Endothelial cell of umbilical vein (primary cell): ENCODE measurements around the gene TRIM23. TPM values are rescaled to one million over a fixed set of nuclear protein-coding genes. Genes with fewer than 3 reads are reported as not detected.

Source experiments
- BruUV-seq: library from RNA; stranded (reverse); fragments of 400-500 nt; replicated peaks from 2 replicates; lab custom pipeline; 2021; lab: Mats Ljungman, UMichigan
- CTCF ChIA-PET: fragments of 300-600, 350-600 bp; sonication (Branson Sonifier 250); formaldehyde crosslinking; loops from one replicate; lab custom pipeline; 2021; ENCODE audit warnings: antibody characterized with exemption, inconsistent platforms; lab: Charles Lee
- POLR2A ChIA-PET: fragments of 300-600, 350-600 bp; sonication (Branson Sonifier 250); formaldehyde crosslinking; loops from one replicate; lab custom pipeline; 2021; ENCODE audit warnings: antibody characterized with exemption, inconsistent platforms; lab: Charles Lee
- DNase-seq: peaks from one replicate; pipeline ENCODE4 v3.0.0-alpha.2; 2011; ENCODE audit warnings: low read depth, low spot score
- FAIRE-seq: peaks from 2 replicates; lab custom pipeline; 2011; peaks lifted over from hg19 to GRCh38; lab: Jason Lieb, UNC
- H2AFZ ChIP-seq: 2 replicates; pipeline ENCODE4 v1.6.0; 2012; ENCODE audit warnings: low read depth, low read length, control low read depth, inconsistent platforms
- H3K27ac ChIP-seq: 2 replicates; pipeline ENCODE4 v1.5.1; 2011; ENCODE audit warnings: low read depth, mild to moderate bottlenecking, control low read depth, low read length, moderate library complexity; ENCODE audit not compliant: insufficient read depth
- H3K27me3 ChIP-seq, 2 experiments: 2 replicates each; pipeline versions ENCODE4 v1.6.0 to v1.6.1; 2011; ENCODE audit warnings: low read length in 2 of 2, mixed read lengths in 1 of 2; ENCODE audit not compliant: control insufficient read depth in 2 of 2, insufficient read depth in 2 of 2
- H3K36me3 ChIP-seq, 2 experiments: 2 replicates in 1 of 2; 3 replicates in 1 of 2; pipeline ENCODE4 v1.5.1; 2011; ENCODE audit warnings: low read length in 2 of 2, mild to moderate bottlenecking in 1 of 2, moderate library complexity in 1 of 2; ENCODE audit not compliant: control insufficient read depth in 2 of 2, insufficient read depth in 2 of 2; ENCODE audit errors: extremely low read depth in 1 of 2
- H3K4me1 ChIP-seq: 3 replicates; pipeline ENCODE4 v1.5.1; 2011; ENCODE audit warnings: mild to moderate bottlenecking, low read length; ENCODE audit not compliant: control insufficient read depth, insufficient read depth; ENCODE audit errors: extremely low read depth
- H3K4me2 ChIP-seq: 2 replicates; pipeline ENCODE4 v1.6.1; 2011; ENCODE audit warnings: low read length, control low read depth, mixed read lengths; ENCODE audit not compliant: insufficient read depth
- H3K4me3 ChIP-seq, 3 experiments: fragments of 200-600 bp in 1 of 3; sonication (generic), shearing (Covaris generic) in 1 of 3; replicated peaks in 1 of 3; 2 replicates each; pipeline ENCODE4 v1.5.1; 2011 to 2016; ENCODE audit warnings: control low read depth in 3 of 3, low read length in 3 of 3, mild to moderate bottlenecking in 2 of 3, inconsistent platforms in 1 of 3, low read depth in 1 of 3, moderate library complexity in 1 of 3; ENCODE audit not compliant: insufficient read depth in 1 of 3
- H3K79me2 ChIP-seq: 2 replicates; pipeline ENCODE4 v1.6.0; 2012; ENCODE audit warnings: low read length, inconsistent platforms; ENCODE audit not compliant: control insufficient read depth, insufficient read depth
- H3K9ac ChIP-seq: replicated peaks from 2 replicates; pipeline ENCODE3; 2011; ENCODE audit warnings: low read length, control low read depth; ENCODE audit not compliant: insufficient read depth; ENCODE audit errors: extremely low read depth
- H3K9me1 ChIP-seq: replicated peaks from 3 replicates; pipeline ENCODE4 v1.6.0; 2011; ENCODE audit warnings: mild to moderate bottlenecking, low read length; ENCODE audit not compliant: control insufficient read depth, insufficient read depth; ENCODE audit errors: extremely low read depth
- H3K9me3 ChIP-seq: replicated peaks from 2 replicates; pipeline ENCODE4 v1.5.1; 2012; ENCODE audit warnings: low read length, inconsistent platforms; ENCODE audit not compliant: control insufficient read depth, insufficient read depth
- H4K20me1 ChIP-seq: replicated peaks from 2 replicates; pipeline ENCODE3; 2011; ENCODE audit warnings: mild to moderate bottlenecking, low read length; ENCODE audit not compliant: control insufficient read depth, insufficient read depth; ENCODE audit errors: extremely low read depth
- EZH2 ChIP-seq: IDR thresholded peaks from 2 replicates; pipeline ENCODE4 v1.6.1; 2012; ENCODE audit warnings: borderline replicate concordance, low read depth, mild to moderate bottlenecking, moderate library complexity, low read length, inconsistent platforms; ENCODE audit not compliant: severe bottlenecking
- FOS ChIP-seq: IDR thresholded peaks from 2 replicates; pipeline ENCODE4 v1.6.1; 2011; ENCODE audit warnings: mild to moderate bottlenecking, low read length, moderate library complexity, borderline replicate concordance; ENCODE audit not compliant: insufficient read depth
- GATA2 ChIP-seq: IDR thresholded peaks from 2 replicates; pipeline ENCODE4 v1.7.0; 2011; ENCODE audit warnings: low read depth, mild to moderate bottlenecking, moderate library complexity, mixed read lengths, low read length; ENCODE audit not compliant: insufficient read length, insufficient read depth
- JUN ChIP-seq: IDR thresholded peaks from 2 replicates; pipeline ENCODE4 v1.6.1; 2011; ENCODE audit warnings: borderline replicate concordance, low read depth; ENCODE audit not compliant: insufficient read length, insufficient read depth
- MYC ChIP-seq: IDR thresholded peaks from one replicate; pipeline ENCODE4 v1.6.1; 2011; ENCODE audit warnings: mild to moderate bottlenecking, low read depth, low read length
- POLR2A ChIP-seq: IDR thresholded peaks from 2 replicates; pipeline ENCODE4 v1.6.1; 2012; ENCODE audit warnings: low read depth, mild to moderate bottlenecking, control low read depth, low read length
- POLR2AphosphoS5 ChIP-seq: IDR thresholded peaks from 2 replicates; pipeline ENCODE4 v1.6.1; 2012; ENCODE audit warnings: low read depth, mild to moderate bottlenecking, control low read depth, low read length, moderate library complexity; ENCODE audit not compliant: insufficient read depth
- dilution Hi-C: fragments of 300-500 bp; cut with MboI; formaldehyde crosslinking; loops from one replicate; pipeline ENCODE4 v1.15.0; 2019; ENCODE audit warnings: low sequenced_read_pairs; ENCODE audit not compliant: extremely low pct_ligation_motif_present
- intact Hi-C: fragments of 100-400 bp; cut with micrococcal nuclease; formaldehyde crosslinking; loops from one replicate; pipeline ENCODE4 v1.10.0; 2022
- polyA plus RNA-seq, 4 experiments: library from polyadenylated mRNA; depleted of rRNA in 3 of 4; stranded (reverse) in 3 of 4; unstranded in 1 of 4; fragments of >200 nt; gene quantifications; 2 replicates each; pipeline versions ENCODE4 v1.2.1 to v1.2.3, GENCODE V29; 2011 to 2012; ENCODE audit warnings: missing spikeins in 1 of 4
- total RNA-seq: library from RNA; stranded (reverse); gene quantifications from 2 replicates; pipeline ENCODE4 v1.2.3, GENCODE V29; 2021
- TF ChIP-seq, protein P1 (sequence below), 2 donors: IDR thresholded peaks; 1 replicate in 1 of 2; 2 replicates in 1 of 2; pipeline ENCODE4 v1.5.1; 2011; ENCODE audit warnings: low read length in 2 of 2, mild to moderate bottlenecking in 2 of 2, moderate library complexity in 2 of 2, control low read depth in 1 of 2, inconsistent platforms in 1 of 2, low read depth in 1 of 2; ENCODE audit not compliant: insufficient read depth in 1 of 2; ENCODE audit errors: extremely low read depth in 1 of 2
- TF ChIP-seq, protein P2 (sequence below): IDR thresholded peaks from 2 replicates; pipeline ENCODE4 v1.6.1; 2011; ENCODE audit not compliant: insufficient read depth, insufficient read length

The TRIM23 gene
- total and polyA plus RNA-seq, 2 donors (not counting 3 experiments of a cell fraction or from before 2014, with no cell fraction given): 2.2 to 10.6 TPM

GRCh38 chr5:65625743-65626142, 1.6 kb upstream of the TRIM23 start:
- TF ChIP-seq FOS: no peak
- no peak for TF ChIP-seq EZH2
- TF ChIP-seq, protein P1, sequence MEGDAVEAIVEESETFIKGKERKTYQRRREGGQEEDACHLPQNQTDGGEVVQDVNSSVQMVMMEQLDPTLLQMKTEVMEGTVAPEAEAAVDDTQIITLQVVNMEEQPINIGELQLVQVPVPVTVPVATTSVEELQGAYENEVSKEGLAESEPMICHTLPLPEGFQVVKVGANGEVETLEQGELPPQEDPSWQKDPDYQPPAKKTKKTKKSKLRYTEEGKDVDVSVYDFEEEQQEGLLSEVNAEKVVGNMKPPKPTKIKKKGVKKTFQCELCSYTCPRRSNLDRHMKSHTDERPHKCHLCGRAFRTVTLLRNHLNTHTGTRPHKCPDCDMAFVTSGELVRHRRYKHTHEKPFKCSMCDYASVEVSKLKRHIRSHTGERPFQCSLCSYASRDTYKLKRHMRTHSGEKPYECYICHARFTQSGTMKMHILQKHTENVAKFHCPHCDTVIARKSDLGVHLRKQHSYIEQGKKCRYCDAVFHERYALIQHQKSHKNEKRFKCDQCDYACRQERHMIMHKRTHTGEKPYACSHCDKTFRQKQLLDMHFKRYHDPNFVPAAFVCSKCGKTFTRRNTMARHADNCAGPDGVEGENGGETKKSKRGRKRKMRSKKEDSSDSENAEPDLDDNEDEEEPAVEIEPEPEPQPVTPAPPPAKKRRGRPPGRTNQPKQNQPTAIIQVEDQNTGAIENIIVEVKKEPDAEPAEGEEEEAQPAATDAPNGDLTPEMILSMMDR (IDR thresholded peaks at IDR 0.05; ENCODE audit: extremely low read depth in 1 of 2, insufficient read depth in 1 of 2, low read depth in 1 of 2, low read length in 2 of 2): no peak
- TF ChIP-seq POLR2A: no peak
- TF ChIP-seq, protein P2, sequence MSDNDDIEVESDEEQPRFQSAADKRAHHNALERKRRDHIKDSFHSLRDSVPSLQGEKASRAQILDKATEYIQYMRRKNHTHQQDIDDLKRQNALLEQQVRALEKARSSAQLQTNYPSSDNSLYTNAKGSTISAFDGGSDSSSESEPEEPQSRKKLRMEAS: no peak
- TF ChIP-seq JUN: no peak
- TF ChIP-seq GATA2: no peak
- no peak for TF ChIP-seq MYC
- no peak for TF ChIP-seq POLR2AphosphoS5
- H3K79me2 ChIP-seq: peaks cover 57% of the 10 kb centered on the region
- no peaks in the 10 kb centered on the region for H3K9me3 ChIP-seq
- H3K9ac ChIP-seq: peak overlapping the region; percentile 85
- no peaks in the 10 kb centered on the region for H3K9me1 ChIP-seq
- no TSS peak for BruUV-seq
- no peaks in the 10 kb centered on the region for H4K20me1 ChIP-seq
- H3K4me1 ChIP-seq: peaks cover 19% of the 10 kb centered on the region
- DNase-seq (peak; percentile 4), FAIRE-seq (no peak)
- peaks cover 0 to 5% of the 10 kb centered on the region in 2 experiments for H3K36me3 ChIP-seq
- dilution Hi-C loops (no loop called here), intact Hi-C loops (loop anchor here (2.0 to 10.0 kb wide), 3 partner anchors 97 to 519 kb away; partner anchors contain the start of genes ERBIN, NLN, SGTB and SREK1)
- no peak overlapping the region for H2AFZ ChIP-seq
- H3K27me3 ChIP-seq: no peaks in the 10 kb centered on the region
- H3K4me3 ChIP-seq: peak overlapping the region; percentile 76 to 97 (median 92)
- ChIA-PET POLR2A (no interaction called here), CTCF (no interaction called here)
- peak overlapping the region; percentile 84 for H3K27ac ChIP-seq
- H3K4me2 ChIP-seq: peak overlapping the region; percentile 100
